ENCODE data around the gene AAK1. TPM values are rescaled to one million over a fixed set of nuclear protein-coding genes. Genes with fewer than 3 reads are reported as not detected.
A peak's percentile ranks its signal among the peaks of the same experiment; 100 is the strongest.

Gene AAK1
- total RNA-seq, 8 experiments from 2014 or later, result 13.6 to 50.2 (median 29.5) TPM

DNA sequence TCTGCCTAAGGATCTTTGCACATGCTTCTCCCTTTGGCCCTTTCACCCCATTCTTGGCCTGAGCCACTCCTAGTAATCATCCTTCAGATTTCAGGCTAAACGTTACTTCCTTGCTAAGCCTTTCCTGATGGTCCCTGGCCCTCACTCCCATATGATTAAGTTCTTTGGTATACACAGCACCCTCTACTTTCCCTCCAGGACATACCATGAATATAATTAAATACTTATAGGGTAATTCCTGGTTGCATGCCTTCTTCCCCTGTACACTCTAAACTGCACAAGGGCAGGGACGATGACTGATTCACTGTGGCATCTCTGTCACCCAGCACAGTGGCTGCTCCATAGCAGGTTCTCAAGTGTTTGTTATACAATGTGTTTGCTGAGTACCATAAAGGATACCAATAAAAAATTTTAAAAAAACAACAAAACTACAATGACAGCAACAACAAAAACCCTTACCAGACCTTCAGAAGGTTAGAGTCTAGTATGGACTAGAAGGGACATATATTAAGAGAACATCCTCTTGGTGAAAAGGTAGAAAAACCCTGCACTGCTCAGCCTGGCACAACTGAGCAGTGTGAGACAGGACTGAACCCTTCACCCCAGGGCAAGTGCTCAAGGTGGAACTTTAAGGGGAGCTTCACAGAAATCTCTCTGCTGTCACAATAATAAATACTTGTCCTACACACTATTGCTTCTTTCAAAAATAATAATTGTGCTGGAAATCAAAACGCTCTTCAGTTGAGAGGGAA, 76.2 kb downstream of the AAK1 start:
- no peak overlapping the region for H3K4me3 ChIP-seq
- no peak overlapping the region for H3K27ac ChIP-seq
- in situ Hi-C loops (cut with MboI; ENCODE audit: low pct_unique_long_range_greater_than_20kb in 2 of 9, low sequenced_read_pairs in 9 of 9, unreplicated experiment in 9 of 9), result loop anchor here in 3 of 9 experiments (25.0 kb wide), 2 partner anchors 145 to 245 kb away; no protein-coding TSS in a partner anchor
- H3K4me1 ChIP-seq (replicated peaks in 1 of 2), result no peaks in the 10 kb centered on the region
- WGBS, 10 experiments, result 44 to 94% (median 83%) methylated on average over 1 to 3 of the region's 3 CpGs; no CpG with 5 or more reads in 1 of the 10 experiments
- ATAC-seq (replicated peaks in 6 of 8), result peak in 3 of 8 experiments; percentile 16 to 39 (median 34)

DNA sequence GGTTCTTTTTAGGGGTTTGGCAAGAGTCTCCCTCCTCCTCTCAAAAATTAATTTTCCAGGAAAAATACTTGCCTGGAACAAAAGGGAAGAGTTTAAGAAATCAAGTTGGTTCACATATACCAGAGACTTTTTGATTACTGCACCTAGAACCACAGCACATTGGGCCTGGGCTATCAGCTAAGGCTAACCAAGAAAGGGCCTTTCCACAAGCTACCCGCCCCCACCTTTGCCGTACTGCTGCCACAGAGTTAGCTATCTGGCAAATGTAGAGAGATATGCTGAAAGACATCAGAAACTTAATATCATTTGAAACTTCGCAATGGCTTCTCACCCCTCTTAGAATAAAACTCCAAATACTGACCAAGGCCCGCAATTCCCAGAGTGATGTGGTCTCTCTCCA, 76.9 kb downstream of the AAK1 start:
- Histone ChIP-seq H3K4me1 (replicated peaks in 1 of 2) (no peaks in the 10 kb centered on the region), H3K4me3 (no peak overlapping the region), H3K27ac (no peak overlapping the region)
- WGBS, 10 experiments, result 88 to 100% (median 100%) methylated on average over 1 to 4 of the region's 4 CpGs; no CpG with 5 or more reads in 2 of the 10 experiments
- in situ Hi-C loops (cut with MboI; ENCODE audit: low pct_unique_long_range_greater_than_20kb in 2 of 9, low sequenced_read_pairs in 9 of 9, unreplicated experiment in 9 of 9), result loop anchor here in 3 of 9 experiments (25.0 kb wide), 2 partner anchors 146 to 246 kb away; no protein-coding TSS in a partner anchor
- no peak for ATAC-seq (replicated peaks in 6 of 8)

DNA sequence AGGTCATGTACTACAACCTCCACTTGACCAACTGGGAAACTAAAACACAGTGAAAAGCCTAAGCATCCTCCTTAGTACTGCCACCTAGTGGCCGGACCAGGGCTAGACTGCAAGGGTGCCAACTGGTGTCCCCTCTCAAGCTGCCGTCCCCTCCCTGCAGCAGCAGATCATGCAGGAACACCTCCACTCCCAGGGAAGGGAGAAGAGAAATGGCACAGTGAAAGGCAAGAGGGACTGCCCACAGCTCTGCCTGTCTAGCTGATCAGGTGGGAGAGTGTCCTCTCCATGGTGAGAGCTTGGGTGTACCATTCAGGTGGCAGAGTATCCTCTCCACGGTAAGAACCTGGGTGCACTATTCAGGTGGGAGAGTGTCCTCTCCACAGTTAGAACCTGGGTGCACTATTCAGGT, 78.1 kb downstream of the AAK1 start:
- 0 to 64% (median 57%) methylated on average over 1 to 3 of the region's 3 CpGs; no CpG with 5 or more reads in 5 of the 10 experiments for WGBS, 10 experiments
- in situ Hi-C loops (cut with MboI; ENCODE audit: low pct_unique_long_range_greater_than_20kb in 2 of 9, low sequenced_read_pairs in 9 of 9, unreplicated experiment in 9 of 9), result loop anchor here in 3 of 9 experiments (25.0 kb wide), 2 partner anchors 147 to 247 kb away; no protein-coding TSS in a partner anchor
- H3K4me3 ChIP-seq, result no peak overlapping the region
- H3K4me1 ChIP-seq (replicated peaks in 1 of 2), result no peaks in the 10 kb centered on the region
- peak in 4 of 8 experiments; percentile 37 to 77 (median 64) for ATAC-seq (replicated peaks in 6 of 8)
- H3K27ac ChIP-seq, result no peak overlapping the region

DNA sequence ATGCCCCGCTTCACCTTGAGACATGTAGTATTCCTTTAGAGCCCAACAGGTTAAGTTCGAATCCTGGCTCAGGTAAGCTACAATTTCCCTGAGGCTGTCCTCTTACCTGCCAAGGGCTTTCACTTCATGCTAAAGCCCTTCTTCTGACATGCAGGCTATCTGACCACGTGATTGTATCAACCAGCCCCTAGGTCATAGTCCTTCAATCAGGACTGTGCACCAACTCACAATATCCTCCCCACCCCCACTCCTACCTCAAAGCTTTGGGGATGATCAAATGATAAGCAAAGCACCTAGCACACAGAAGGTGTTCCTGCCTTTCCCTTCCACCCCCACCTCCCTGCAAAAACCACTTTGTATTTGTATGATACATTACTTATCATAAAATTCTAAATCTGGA, 78.9 kb downstream of the AAK1 start:
- WGBS, 10 experiments, result 43 to 100% (median 87%) methylated on average over 1 to 3 of the region's 3 CpGs; no CpG with 5 or more reads in 4 of the 10 experiments
- Histone ChIP-seq H3K27ac (no peak overlapping the region), H3K4me1 (replicated peaks in 1 of 2) (no peaks in the 10 kb centered on the region), H3K4me3 (no peak overlapping the region)
- in situ Hi-C loops (cut with MboI; ENCODE audit: low pct_unique_long_range_greater_than_20kb in 2 of 9, low sequenced_read_pairs in 9 of 9, unreplicated experiment in 9 of 9), result loop anchor here in 3 of 9 experiments (25.0 kb wide), 2 partner anchors 148 to 248 kb away; no protein-coding TSS in a partner anchor
- no peak for ATAC-seq (replicated peaks in 6 of 8)

DNA sequence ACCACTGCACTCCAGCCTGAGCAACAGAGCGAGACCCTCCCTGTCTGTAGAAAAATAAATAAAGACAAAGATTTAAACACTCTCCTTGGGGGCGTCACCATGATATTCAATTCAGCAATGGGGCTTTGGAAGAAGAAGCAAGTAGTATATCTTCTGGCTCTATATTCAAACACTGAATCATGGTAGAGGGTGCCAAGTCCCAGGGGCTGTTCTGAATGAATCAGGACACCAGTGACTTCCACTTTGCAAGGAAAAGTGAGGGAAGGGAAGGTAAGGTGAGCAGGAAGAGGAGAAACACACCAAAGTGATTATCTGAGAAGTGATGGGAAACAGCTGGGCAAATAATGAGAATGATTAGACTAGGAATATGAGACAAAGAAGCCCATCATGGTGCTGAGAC, 80.5 kb downstream of the AAK1 start:
- Histone ChIP-seq H3K4me1 (replicated peaks in 1 of 2) (no peaks in the 10 kb centered on the region), H3K4me3 (no peak overlapping the region), H3K27ac (no peak overlapping the region)
- WGBS, 10 experiments, result 83 to 100% (median 100%) methylated on average over 1 to 2 of the region's 2 CpGs; no CpG with 5 or more reads in 6 of the 10 experiments
- in situ Hi-C loops (cut with MboI; ENCODE audit: low pct_unique_long_range_greater_than_20kb in 2 of 9, low sequenced_read_pairs in 9 of 9, unreplicated experiment in 9 of 9), result loop anchor here in 3 of 9 experiments (25.0 kb wide), 2 partner anchors 149 to 249 kb away; no protein-coding TSS in a partner anchor
- ATAC-seq (replicated peaks in 6 of 8), result no peak

DNA sequence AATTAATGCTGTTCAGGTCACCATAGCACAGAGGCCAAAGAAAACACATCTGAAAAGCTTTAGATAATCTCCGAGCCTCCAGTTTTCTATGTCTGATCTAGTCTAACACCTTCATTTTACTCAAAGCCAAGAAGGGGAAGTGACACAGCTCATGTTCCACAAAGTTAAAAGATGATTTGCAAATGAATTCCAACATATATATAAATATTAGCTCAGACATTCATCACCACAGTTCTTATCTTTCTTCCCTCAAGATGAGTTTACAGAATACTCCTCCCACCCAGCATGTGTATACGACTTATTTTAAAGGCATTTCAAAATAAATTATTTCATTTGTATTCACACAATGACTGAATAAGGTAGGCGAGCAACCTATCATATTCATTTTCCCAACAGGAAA, 82.4 kb downstream of the AAK1 start:
- no peak for ATAC-seq (replicated peaks in 6 of 8)
- Histone ChIP-seq H3K4me1 (replicated peaks in 1 of 2) (no peaks in the 10 kb centered on the region), H3K4me3 (no peak overlapping the region), H3K27ac (no peak overlapping the region)
- in situ Hi-C loops (cut with MboI; ENCODE audit: low pct_unique_long_range_greater_than_20kb in 2 of 9, low sequenced_read_pairs in 9 of 9, unreplicated experiment in 9 of 9), result loop anchor here in 3 of 9 experiments (25.0 kb wide), 2 partner anchors 151 to 251 kb away; no protein-coding TSS in a partner anchor
- WGBS, 10 experiments, result 40 to 100% (median 75%) methylated on average over 1 to 3 of the region's 3 CpGs

DNA sequence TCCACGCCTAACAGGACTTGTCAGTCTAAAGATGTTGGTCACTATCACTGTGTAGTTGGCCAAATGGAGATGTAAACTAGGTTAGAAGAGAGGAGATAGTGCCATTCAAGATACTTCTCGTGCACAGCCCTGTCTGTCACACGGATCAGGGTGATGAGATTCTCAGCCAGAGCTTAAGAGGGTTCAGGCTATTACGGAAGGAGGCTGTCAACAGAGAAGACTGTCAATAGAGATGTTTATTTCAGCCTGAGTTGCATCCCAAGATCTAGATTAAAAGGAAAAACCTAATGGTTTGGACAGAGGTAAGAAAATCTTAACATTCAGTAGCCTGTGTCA, 83.4 kb downstream of the AAK1 start:
- Histone ChIP-seq H3K27ac (no peak overlapping the region), H3K4me3 (no peak overlapping the region), H3K4me1 (replicated peaks in 1 of 2) (no peaks in the 10 kb centered on the region)
- 76 to 100% (median 100%) methylated on average over 1 to 4 of the region's 4 CpGs; no CpG with 5 or more reads in 5 of the 10 experiments for WGBS, 10 experiments
- ATAC-seq (replicated peaks in 6 of 8), result peak in 2 of 8 experiments; percentile 18 to 39
- in situ Hi-C loops (cut with MboI; ENCODE audit: low pct_unique_long_range_greater_than_20kb in 2 of 9, low sequenced_read_pairs in 9 of 9, unreplicated experiment in 9 of 9), result loop anchor here in 3 of 9 experiments (25.0 kb wide), 2 partner anchors 152 to 252 kb away; no protein-coding TSS in a partner anchor

DNA sequence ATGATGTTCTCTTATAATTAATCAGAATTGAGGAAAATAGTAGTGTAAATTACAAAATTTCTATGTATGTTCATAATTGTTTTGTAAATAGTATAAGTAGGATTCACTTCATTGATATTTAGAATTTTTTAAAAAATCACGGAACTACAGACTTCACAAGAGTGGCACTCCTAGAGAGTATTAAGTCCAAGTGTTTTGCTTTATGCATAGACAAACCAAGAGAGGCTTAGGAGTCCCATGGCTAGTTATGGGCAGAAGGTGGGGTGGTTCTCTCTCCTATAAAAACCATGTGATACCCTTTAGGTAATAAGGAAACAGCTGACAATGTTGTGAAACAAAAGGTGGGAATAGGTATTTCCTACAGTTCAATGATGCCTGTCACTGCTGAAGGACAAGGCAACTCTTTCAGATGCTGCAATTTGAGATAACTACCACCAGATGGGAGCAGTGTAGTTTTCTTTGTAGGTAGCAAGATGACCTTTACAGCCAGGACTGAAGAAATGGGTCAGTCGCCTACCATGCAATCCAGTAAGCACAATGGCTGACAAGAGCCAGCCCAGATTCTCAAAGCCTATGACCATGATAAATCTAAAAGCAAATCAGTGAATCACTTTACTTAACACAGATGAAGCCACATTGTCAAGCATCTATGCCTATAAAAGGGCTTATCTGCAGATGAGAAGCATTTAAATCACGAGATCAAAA, 83.9 kb downstream of the AAK1 start:
- 39 to 93% (median 67%) methylated on average over 1 to 3 of the region's 3 CpGs; no CpG with 5 or more reads in 3 of the 10 experiments for WGBS, 10 experiments
- in situ Hi-C loops (cut with MboI; ENCODE audit: low pct_unique_long_range_greater_than_20kb in 2 of 9, low sequenced_read_pairs in 9 of 9, unreplicated experiment in 9 of 9), result loop anchor here in 3 of 9 experiments (10.0 to 25.0 kb wide), 3 partner anchors 145 to 253 kb away; no protein-coding TSS in a partner anchor
- H3K4me3 ChIP-seq, result no peak overlapping the region

DNA sequence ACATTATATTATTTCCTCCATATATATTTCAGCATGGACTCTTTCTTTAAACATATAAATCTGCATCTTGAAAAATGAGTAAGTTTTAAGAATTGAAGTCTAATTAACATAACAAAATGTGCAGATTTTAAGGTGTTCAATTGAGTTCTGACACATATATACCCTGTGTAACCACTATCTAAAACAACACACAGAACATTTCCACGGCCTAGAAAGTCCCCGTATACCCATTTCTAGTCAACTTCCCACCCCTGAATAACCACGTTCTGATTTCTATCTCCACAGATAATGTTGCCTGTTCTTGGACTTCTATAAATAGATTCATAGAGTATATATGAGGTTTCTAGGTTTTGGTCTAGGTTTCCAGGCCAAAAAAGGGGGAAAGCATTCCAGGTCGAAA, 87.5 kb downstream of the AAK1 start:
- Histone ChIP-seq H3K27ac (no peak overlapping the region), H3K4me1 (replicated peaks in 1 of 2) (no peaks in the 10 kb centered on the region), H3K4me3 (no peak overlapping the region)
- in situ Hi-C loops (cut with MboI; ENCODE audit: low pct_unique_long_range_greater_than_20kb in 2 of 9, low sequenced_read_pairs in 9 of 9, unreplicated experiment in 9 of 9), result loop anchor here in 3 of 9 experiments (10.0 to 25.0 kb wide), 3 partner anchors 149 to 256 kb away; no protein-coding TSS in a partner anchor
- ATAC-seq (replicated peaks in 6 of 8), result no peak
- 89 to 100% (median 96%) methylated on average over 1 to 4 of the region's 4 CpGs; no CpG with 5 or more reads in 1 of the 10 experiments for WGBS, 10 experiments

More for the DNA sequence above, 83.9 kb downstream of the AAK1 start:
- peak; percentile 18 to 93 (median 76) for ATAC-seq (replicated peaks in 6 of 8)
- no peaks in the 10 kb centered on the region for H3K4me1 ChIP-seq (replicated peaks in 1 of 2)
- no peak overlapping the region for H3K27ac ChIP-seq

DNA sequence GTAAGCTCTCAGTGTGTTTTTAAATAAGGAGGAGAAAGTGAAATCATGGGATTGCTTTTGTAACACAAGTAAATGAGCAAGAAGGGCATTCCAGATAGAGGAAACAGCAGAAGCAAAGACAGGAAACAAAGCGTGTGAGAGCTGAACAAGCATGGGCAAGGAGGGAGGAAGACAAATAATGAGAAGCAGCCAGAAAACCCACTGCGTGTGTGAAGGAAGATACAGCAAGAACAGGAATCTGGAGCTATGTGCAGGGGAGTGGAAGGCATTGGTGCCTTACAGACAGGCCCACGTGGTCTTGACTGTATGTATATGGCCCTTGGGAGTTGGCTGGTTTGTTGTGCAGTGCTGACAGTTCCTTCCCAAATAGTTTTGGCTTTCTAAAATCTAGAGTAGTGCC, 88.6 kb downstream of the AAK1 start:
- Histone ChIP-seq H3K27ac (no peak overlapping the region), H3K4me3 (no peak overlapping the region), H3K4me1 (replicated peaks in 1 of 2) (no peaks in the 10 kb centered on the region)
- ATAC-seq (replicated peaks in 6 of 8), result peak in 1 of 8 experiments; percentile 83
- in situ Hi-C loops (cut with MboI; ENCODE audit: low pct_unique_long_range_greater_than_20kb in 2 of 9, low sequenced_read_pairs in 9 of 9, unreplicated experiment in 9 of 9), result loop anchor here in 3 of 9 experiments (10.0 to 25.0 kb wide), 3 partner anchors 150 to 257 kb away; no protein-coding TSS in a partner anchor
- WGBS, 10 experiments, result 43 to 100% (median 83%) methylated on average over 1 to 3 of the region's 3 CpGs; no CpG with 5 or more reads in 3 of the 10 experiments

DNA sequence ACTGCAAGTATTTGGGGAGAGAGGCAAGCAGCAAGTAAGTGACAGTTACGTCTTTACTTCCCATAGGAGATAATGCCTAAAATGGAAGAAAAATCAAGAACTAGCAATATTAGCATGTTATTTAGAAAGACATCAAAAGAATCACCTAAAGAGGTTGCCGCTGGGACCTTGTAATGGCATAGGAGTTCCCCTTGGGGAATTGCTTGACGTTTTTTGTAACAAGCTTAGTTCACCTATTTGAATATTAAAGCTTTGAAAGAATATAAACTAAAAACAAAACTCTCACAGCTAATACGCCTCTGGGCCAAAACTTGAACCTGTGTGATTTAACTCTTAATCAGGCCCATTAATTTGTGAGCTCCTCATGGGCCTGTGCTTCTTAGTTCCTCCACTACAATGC, 89.0 kb downstream of the AAK1 start:
- WGBS, 10 experiments, result 73 to 100% (median 90%) methylated on average over 2 to 4 of the region's 4 CpGs; no CpG with 5 or more reads in 1 of the 10 experiments
- ATAC-seq (replicated peaks in 6 of 8), result no peak
- no peak overlapping the region for H3K4me3 ChIP-seq
- no peaks in the 10 kb centered on the region for H3K4me1 ChIP-seq (replicated peaks in 1 of 2)
- in situ Hi-C loops (cut with MboI; ENCODE audit: low pct_unique_long_range_greater_than_20kb in 2 of 9, low sequenced_read_pairs in 9 of 9, unreplicated experiment in 9 of 9), result loop anchor here in 3 of 9 experiments (10.0 to 25.0 kb wide), 3 partner anchors 150 to 258 kb away; no protein-coding TSS in a partner anchor
- H3K27ac ChIP-seq, result no peak overlapping the region

DNA sequence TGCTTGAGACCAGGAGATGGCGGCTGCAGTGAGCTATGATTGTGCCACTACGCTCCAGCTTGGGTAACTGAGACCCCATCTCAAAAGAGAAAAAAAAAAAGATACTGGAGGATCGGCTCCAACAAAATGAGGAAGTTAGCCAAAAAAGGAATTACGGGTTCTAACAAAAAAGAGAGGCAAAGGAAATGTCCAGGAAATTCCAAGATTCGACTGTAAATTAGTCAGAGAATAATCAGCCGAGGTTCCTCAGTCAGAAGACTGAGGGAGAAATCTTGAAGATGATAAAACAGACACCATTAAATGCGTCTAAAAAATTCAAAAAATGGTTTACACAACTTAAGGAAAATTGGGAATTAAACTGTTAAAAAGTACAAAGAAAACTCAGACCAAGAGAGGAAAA, 89.5 kb downstream of the AAK1 start:
- WGBS, 10 experiments, result 89 to 100% (median 96%) methylated on average over 2 to 7 of the region's 7 CpGs
- Histone ChIP-seq H3K27ac (no peak overlapping the region), H3K4me1 (replicated peaks in 1 of 2) (no peaks in the 10 kb centered on the region), H3K4me3 (no peak overlapping the region)
- in situ Hi-C loops (cut with MboI; ENCODE audit: low pct_unique_long_range_greater_than_20kb in 2 of 9, low sequenced_read_pairs in 9 of 9, unreplicated experiment in 9 of 9), result loop anchor here in 3 of 9 experiments (10.0 to 25.0 kb wide), 3 partner anchors 151 to 258 kb away; no protein-coding TSS in a partner anchor
- ATAC-seq (replicated peaks in 6 of 8), result no peak

Measured in motor neuron (in vitro differentiated cells).